Liver (tissue), 3 donors: ENCODE data around the gene TMEM161B.

Experiments
- GABPA ChIP-seq, 2 donors: IDR thresholded peaks in 1 of 2; conservative IDR thresholded peaks in 1 of 2; 2 replicates each; pipeline ENCODE4 v1.6.1; 2016; ENCODE audit warnings: antibody characterized with exemption in 2 of 2, mild to moderate bottlenecking in 1 of 2, moderate library complexity in 1 of 2
- HNF4A ChIP-seq, 2 donors: conservative IDR thresholded peaks; 2 replicates each; pipeline ENCODE4 v1.6.1; 2016; ENCODE audit warnings: antibody characterized with exemption in 2 of 2, mild to moderate bottlenecking in 2 of 2
- RAD21 ChIP-seq, 2 donors: IDR thresholded peaks; 2 replicates each; pipeline ENCODE4 v1.6.1; 2016; ENCODE audit warnings: antibody characterized with exemption in 2 of 2, mild to moderate bottlenecking in 2 of 2
- YY1 ChIP-seq: IDR thresholded peaks from 2 replicates; pipeline ENCODE4 v1.6.1; 2016; ENCODE audit warnings: antibody characterized with exemption, mild to moderate bottlenecking
- TF ChIP-seq, protein P1 (sequence below): fragments of 150-350 bp; IDR thresholded peaks from 2 replicates; pipeline ENCODE4 v1.5.1; 2017; ENCODE audit warnings: improper control_type of control experiment, low read depth, low read length; ENCODE audit not compliant: missing input control
- TF ChIP-seq, protein P2 (sequence below): IDR thresholded peaks from 2 replicates; pipeline ENCODE4 v1.6.1; 2016; ENCODE audit warnings: antibody characterized with exemption, mild to moderate bottlenecking
- TF ChIP-seq, protein P3 (sequence below): IDR thresholded peaks from 2 replicates; pipeline ENCODE4 v1.6.1; 2016; ENCODE audit warnings: antibody characterized with exemption
- donor health status: healthy.
- donor health status: healthy.

DNA sequence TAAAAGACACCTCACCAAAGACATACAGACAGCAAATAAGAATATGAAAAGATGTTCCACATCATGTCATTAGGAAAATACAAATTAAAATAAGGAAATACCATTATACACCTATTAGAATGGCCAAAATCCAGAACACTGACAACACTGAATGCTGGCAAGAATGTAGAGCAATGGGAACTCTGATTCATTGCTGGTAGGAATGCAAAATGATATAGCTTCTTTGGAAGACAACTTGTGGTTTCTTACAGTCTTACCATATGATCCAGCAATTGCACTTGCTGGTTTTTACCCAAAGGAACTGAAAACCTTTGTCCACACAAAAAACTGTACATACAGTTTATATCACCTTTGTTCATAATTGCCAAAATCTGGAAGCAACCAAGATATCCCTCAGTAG is 6.5 kb downstream of the TMEM161B start:
- TF ChIP-seq, protein P1, sequence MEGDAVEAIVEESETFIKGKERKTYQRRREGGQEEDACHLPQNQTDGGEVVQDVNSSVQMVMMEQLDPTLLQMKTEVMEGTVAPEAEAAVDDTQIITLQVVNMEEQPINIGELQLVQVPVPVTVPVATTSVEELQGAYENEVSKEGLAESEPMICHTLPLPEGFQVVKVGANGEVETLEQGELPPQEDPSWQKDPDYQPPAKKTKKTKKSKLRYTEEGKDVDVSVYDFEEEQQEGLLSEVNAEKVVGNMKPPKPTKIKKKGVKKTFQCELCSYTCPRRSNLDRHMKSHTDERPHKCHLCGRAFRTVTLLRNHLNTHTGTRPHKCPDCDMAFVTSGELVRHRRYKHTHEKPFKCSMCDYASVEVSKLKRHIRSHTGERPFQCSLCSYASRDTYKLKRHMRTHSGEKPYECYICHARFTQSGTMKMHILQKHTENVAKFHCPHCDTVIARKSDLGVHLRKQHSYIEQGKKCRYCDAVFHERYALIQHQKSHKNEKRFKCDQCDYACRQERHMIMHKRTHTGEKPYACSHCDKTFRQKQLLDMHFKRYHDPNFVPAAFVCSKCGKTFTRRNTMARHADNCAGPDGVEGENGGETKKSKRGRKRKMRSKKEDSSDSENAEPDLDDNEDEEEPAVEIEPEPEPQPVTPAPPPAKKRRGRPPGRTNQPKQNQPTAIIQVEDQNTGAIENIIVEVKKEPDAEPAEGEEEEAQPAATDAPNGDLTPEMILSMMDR: no peak
- TF ChIP-seq RAD21 (IDR thresholded peaks at IDR 0.05) (no peak), YY1 (no peak), HNF4A (conservative IDR thresholded peaks at IDR 0.05) (no peak), GABPA (IDR thresholded peaks at IDR 0.05 in 1 of 2, conservative IDR thresholded peaks at IDR 0.05 in 1 of 2) (no peak)
- TF ChIP-seq, protein P2, sequence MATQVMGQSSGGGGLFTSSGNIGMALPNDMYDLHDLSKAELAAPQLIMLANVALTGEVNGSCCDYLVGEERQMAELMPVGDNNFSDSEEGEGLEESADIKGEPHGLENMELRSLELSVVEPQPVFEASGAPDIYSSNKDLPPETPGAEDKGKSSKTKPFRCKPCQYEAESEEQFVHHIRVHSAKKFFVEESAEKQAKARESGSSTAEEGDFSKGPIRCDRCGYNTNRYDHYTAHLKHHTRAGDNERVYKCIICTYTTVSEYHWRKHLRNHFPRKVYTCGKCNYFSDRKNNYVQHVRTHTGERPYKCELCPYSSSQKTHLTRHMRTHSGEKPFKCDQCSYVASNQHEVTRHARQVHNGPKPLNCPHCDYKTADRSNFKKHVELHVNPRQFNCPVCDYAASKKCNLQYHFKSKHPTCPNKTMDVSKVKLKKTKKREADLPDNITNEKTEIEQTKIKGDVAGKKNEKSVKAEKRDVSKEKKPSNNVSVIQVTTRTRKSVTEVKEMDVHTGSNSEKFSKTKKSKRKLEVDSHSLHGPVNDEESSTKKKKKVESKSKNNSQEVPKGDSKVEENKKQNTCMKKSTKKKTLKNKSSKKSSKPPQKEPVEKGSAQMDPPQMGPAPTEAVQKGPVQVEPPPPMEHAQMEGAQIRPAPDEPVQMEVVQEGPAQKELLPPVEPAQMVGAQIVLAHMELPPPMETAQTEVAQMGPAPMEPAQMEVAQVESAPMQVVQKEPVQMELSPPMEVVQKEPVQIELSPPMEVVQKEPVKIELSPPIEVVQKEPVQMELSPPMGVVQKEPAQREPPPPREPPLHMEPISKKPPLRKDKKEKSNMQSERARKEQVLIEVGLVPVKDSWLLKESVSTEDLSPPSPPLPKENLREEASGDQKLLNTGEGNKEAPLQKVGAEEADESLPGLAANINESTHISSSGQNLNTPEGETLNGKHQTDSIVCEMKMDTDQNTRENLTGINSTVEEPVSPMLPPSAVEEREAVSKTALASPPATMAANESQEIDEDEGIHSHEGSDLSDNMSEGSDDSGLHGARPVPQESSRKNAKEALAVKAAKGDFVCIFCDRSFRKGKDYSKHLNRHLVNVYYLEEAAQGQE: no peak
- TF ChIP-seq, protein P3, sequence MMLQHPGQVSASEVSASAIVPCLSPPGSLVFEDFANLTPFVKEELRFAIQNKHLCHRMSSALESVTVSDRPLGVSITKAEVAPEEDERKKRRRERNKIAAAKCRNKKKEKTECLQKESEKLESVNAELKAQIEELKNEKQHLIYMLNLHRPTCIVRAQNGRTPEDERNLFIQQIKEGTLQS: no peak
